Mucosa of stomach (tissue), 1 donor: Measurements from ENCODE around the gene PTPN23.
"Not testable (repeated sequence)": the region's sequence is repeated elsewhere in the genome, so short reads cannot be mapped to it uniquely, and the experiment has no call there.

Experiments used
- H3K27me3 ChIP-seq: one replicate; pipeline ENCODE4 v1.7.0; 2013; ENCODE audit warnings: mild to moderate bottlenecking, low read length; ENCODE audit not compliant: control insufficient read depth, insufficient read depth
- H3K36me3 ChIP-seq: one replicate; pipeline ENCODE4 v1.7.0; 2013; ENCODE audit warnings: low read length; ENCODE audit not compliant: control insufficient read depth, insufficient read depth
- H3K4me1 ChIP-seq: one replicate; pipeline ENCODE4 v1.7.0; 2013; ENCODE audit warnings: mild to moderate bottlenecking, low read length; ENCODE audit not compliant: control insufficient read depth, insufficient read depth
- H3K4me3 ChIP-seq: one replicate; pipeline ENCODE4 v1.7.0; 2013; ENCODE audit warnings: low read length
- H3K9ac ChIP-seq: one replicate; pipeline ENCODE4 v1.7.0; 2013; ENCODE audit warnings: mild to moderate bottlenecking, low read length, moderate library complexity
- H3K9me3 ChIP-seq: one replicate; pipeline ENCODE4 v1.7.0; 2013; ENCODE audit warnings: mild to moderate bottlenecking, low read length, moderate library complexity; ENCODE audit not compliant: control insufficient read depth
- donor health status: Pancreatic carcinoma.

Gene PTPN23

GRCh38 chr3:47348411-47349154, 32.2 kb upstream of the PTPN23 start:
- no peaks in the 10 kb centered on the region for H3K4me1 ChIP-seq
- no peaks in the 10 kb centered on the region for H3K27me3 ChIP-seq
- H3K9me3 ChIP-seq, result no peaks in the 10 kb centered on the region
- H3K4me3 ChIP-seq, result no peak overlapping the region
- no peaks in the 10 kb centered on the region for H3K36me3 ChIP-seq
- H3K9ac ChIP-seq, result no peak overlapping the region

DNA sequence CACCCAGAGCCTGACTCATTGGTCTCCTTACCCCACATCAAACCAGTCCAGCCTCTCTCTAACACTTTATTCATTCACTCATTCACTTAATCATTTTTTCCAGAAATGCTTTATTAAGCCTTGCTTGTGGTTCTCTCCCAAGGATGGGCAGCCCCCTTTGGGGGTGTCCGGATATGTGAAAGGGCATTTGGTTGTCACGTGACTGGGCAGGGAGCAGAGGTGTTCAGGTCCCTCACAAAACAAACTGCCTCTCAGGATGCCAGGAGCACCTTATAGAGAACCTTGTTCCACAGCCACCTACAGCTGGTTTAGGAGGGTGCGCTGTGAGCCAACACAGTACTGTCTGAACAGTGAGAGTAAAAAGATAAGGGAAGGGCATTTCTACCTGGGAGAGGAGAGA, 25.8 kb upstream of the PTPN23 start:
- Histone ChIP-seq H3K27me3 (no peaks in the 10 kb centered on the region), H3K4me3 (no peak overlapping the region), H3K4me1 (no peaks in the 10 kb centered on the region), H3K9ac (no peak overlapping the region), H3K9me3 (peaks cover 5% of the 10 kb centered on the region), H3K36me3 (no peaks in the 10 kb centered on the region)

DNA sequence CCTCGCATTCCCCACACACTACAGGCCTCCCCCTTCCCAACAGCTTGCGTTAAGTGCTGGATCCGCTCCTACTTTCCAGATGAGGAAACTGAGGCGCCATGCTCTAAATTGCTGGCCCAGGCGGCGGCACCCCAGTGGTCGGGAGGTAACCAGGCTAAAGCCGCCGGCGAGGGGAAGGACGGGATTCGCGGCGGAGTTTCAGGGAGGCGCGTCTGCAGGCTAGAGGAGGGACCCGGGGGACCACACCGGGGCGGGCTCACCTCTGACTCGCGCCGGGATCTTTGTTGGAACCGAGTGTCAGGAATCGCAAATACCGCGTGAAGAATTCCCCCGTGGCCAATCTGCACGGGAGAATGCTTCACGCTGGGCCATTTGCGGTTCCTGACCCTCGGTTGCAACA, 24.6 kb upstream of the PTPN23 start:
- H3K9ac ChIP-seq, result no peak overlapping the region
- no peak overlapping the region for H3K4me3 ChIP-seq
- H3K36me3 ChIP-seq, result no peaks in the 10 kb centered on the region
- H3K9me3 ChIP-seq, result peaks cover 8% of the 10 kb centered on the region
- no peaks in the 10 kb centered on the region for H3K4me1 ChIP-seq
- no peaks in the 10 kb centered on the region for H3K27me3 ChIP-seq

DNA sequence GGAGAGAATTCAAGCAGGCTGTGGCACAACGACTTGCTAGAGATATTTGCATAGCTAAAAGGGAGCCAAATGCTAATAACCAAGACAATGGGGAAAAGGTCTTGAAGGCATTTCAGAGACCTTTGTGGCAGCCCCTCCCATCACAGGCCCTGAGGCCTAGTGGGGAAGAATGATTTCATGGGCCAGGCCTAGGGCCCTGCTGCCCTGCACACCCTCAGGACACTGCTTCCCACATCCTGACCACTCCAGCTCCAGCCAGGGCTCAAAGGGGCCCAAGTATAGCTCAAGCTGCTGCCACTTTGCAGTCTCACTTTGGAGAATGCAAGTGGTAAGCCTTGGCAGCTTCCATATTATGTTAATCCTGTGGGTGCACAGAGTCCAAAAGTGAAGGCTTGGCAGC, 21.5 kb upstream of the PTPN23 start:
- no peak overlapping the region for H3K9ac ChIP-seq
- H3K36me3 ChIP-seq, result no peaks in the 10 kb centered on the region
- H3K4me3 ChIP-seq, result no peak overlapping the region
- H3K4me1 ChIP-seq, result no peaks in the 10 kb centered on the region
- peaks cover 8% of the 10 kb centered on the region for H3K9me3 ChIP-seq
- H3K27me3 ChIP-seq, result no peaks in the 10 kb centered on the region

GRCh38 chr3:47360110-47360517, 20.7 kb upstream of the PTPN23 start:
- H3K36me3 ChIP-seq, H3K9me3 ChIP-seq, H3K27me3 ChIP-seq: not testable (repeated sequence)

DNA sequence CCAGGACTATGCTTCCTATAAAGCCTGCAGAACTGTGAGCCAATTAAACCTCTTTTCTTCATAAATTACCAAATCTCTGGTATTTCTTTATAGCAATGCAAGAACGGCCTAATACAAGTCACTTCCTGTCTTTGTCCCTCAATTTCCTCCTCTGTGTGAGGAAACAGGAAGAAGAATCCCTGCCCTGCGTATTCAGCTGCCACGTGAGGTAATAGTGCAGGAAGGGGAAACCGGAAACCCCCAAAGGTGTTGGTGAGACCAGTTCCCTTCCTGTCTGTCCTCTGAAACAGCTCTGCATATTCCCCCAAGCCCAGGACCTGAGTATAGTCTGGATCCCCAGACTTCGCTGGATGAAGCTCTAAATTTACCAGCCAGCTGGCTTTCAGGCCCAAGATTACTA, 18.1 kb upstream of the PTPN23 start:
- Histone ChIP-seq H3K9ac (no peak overlapping the region), H3K4me3 (no peak overlapping the region), H3K9me3 (peaks cover 8% of the 10 kb centered on the region), H3K4me1 (peaks cover 5% of the 10 kb centered on the region), H3K36me3 (no peaks in the 10 kb centered on the region), H3K27me3 (no peaks in the 10 kb centered on the region)

More at GRCh38 chr3:47360110-47360517, 20.7 kb upstream of the PTPN23 start:
- H3K4me1 ChIP-seq, H3K4me3 ChIP-seq, H3K9ac ChIP-seq: not testable (repeated sequence)

DNA sequence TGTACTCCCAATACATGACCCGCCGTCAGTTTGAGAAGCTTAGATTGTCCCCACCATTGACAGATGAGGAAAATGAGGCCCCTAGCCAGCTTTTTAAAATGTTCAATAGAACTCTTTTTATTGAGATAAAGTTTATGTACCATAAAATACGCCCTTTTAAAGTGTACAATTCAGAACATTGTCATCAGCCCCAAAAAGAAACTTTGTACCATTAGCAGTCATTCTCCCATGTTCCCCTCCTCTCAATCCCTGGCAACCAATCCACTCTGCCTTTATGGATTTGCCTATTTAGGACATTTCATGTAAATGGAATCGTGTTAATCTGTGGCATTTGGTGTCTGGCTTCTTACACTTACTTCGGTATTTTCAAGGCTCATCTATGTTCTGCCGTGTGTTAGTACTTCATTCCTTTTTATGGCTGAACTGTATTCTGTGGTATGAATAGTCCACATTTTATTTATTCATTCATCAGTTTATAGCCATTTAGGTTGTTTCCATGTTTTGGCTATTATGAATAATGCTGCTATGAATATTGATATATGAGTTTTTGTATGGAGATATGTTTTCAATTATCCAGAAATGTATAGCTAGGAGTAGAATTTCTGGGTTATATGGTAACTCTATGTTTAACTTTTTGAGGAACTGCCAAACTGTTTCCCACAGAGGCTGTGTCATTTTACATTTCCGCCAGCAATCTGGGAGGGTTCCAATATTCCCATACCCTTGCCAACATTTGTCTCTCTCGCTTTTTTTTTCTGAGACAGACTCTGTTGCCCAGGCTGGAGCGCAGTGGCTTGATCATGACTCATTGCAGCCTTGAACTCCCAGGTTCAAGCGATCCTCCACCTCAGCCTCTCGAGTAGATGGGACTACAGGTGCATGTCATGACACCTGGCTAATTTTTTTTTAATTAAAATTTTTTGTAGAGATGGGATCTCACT, 15.3 kb upstream of the PTPN23 start:
- H3K4me1 ChIP-seq, result peaks cover 5% of the 10 kb centered on the region
- no peaks in the 10 kb centered on the region for H3K36me3 ChIP-seq
- no peaks in the 10 kb centered on the region for H3K9me3 ChIP-seq

DNA sequence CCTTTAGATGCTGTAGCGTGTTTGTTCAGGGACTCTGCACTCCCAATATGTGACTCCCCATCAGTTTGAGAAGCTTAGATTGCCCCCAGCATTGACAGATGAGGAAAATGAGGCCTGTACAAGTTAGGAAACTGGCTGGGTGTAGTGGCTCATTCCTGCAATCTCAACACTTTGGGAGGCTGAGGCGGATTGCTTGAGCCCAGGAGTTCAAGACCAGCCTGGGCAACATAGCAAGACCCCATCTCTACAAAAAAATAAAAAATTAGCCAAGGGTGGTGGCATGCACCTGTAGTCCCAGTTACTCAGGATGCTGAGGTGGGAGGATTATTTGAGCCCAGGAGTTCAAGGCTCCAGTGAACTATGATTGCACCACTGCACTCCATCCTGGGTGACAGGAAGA, 14.0 kb upstream of the PTPN23 start:
- H3K9me3 ChIP-seq, result no peaks in the 10 kb centered on the region
- H3K4me3 ChIP-seq, result no peak overlapping the region
- H3K27me3 ChIP-seq, result no peaks in the 10 kb centered on the region
- H3K36me3 ChIP-seq, result no peaks in the 10 kb centered on the region
- H3K4me1 ChIP-seq, result peaks cover 5% of the 10 kb centered on the region
- H3K9ac ChIP-seq, result no peak overlapping the region

More for the DNA sequence above, 15.3 kb upstream of the PTPN23 start:
- H3K27me3 ChIP-seq, result no peaks in the 10 kb centered on the region
- no peak overlapping the region for H3K9ac ChIP-seq
- no peak overlapping the region for H3K4me3 ChIP-seq

DNA sequence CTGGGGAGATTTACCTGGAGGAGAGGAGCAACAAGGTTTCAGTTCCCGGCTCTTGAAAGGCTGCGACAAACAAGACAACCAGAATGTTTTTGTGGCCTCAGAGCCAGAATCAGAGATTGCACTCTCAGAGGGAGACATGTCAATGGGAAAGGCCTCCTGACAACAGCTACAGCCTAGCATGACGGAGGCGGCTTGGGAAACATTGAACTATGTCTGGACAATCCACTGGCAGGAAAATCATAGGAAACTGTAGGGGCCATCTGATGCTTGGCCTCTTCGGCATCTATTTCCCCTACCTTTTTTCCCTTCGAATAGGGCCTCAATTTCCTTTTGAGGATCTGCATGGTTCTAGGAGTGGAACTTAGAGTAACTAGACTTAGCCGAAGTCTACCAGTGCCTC, 13.2 kb upstream of the PTPN23 start:
- Histone ChIP-seq H3K36me3 (no peaks in the 10 kb centered on the region), H3K4me1 (peaks cover 5% of the 10 kb centered on the region), H3K4me3 (no peak overlapping the region), H3K9ac (no peak overlapping the region), H3K9me3 (no peaks in the 10 kb centered on the region), H3K27me3 (no peaks in the 10 kb centered on the region)

DNA sequence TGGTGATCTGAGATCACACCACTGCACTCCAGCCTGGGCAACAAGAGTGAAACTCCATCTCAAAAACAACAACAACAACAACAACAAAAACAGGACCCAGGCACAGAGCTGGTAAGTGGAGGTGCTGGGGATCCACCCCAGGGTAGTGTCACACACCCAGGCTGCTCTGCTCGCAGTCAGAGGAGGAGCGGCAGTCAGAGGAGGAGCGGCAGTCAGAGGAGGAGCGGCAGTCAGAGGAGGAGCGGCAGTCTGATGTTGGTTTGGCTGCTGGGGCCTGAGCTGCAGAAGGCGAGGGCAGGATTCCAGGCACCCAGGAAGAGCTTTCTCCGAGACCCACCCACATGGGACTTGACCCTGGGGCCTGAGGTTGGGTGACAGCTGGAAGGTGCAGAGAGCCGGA, 10.8 kb upstream of the PTPN23 start:
- not testable (repeated sequence) for H3K36me3 ChIP-seq, H3K4me1 ChIP-seq, H3K9me3 ChIP-seq, H3K4me3 ChIP-seq, H3K9ac ChIP-seq, H3K27me3 ChIP-seq

DNA sequence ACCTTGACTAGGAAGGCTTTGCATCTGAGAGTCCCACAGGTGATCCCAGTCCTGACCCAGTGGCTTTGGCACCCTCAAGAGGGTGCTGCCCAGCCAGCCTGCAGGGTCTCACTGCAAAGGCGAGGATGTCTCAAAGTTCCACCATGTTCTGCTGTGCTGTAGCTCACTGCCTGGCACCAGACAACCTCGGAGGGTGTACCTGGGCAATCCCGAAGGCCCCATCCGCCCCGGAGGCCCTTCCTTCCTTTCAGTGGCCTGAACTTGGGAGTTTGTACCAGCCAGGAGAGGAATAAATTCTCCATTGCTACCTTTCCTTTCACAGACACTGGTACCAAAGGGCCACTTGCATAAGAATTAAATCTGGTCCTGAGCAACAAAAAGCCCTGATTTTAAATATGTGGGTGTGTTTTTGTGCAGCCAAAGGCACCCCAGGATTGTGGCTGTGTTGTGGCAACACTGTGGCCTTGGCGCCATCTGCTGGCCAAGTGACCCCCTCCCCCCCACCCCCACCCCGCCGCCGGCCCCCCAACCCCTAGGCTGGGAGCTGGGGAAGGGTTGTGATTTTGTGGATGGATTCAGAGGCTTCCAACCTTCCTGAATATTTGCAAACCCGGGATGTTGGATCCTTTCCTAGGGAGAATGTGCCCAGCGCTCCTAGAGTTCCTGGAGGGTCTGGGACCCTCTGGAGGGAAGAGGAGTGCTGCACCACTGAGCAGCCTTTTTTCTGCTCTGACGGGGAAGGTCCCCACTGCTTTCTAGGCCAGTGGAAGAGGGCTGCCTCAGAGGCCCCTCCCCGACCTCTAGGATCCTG, 9.7 kb upstream of the PTPN23 start:
- Histone ChIP-seq H3K36me3 (no peaks in the 10 kb centered on the region), H3K4me3 (no peak overlapping the region), H3K9me3 (no peaks in the 10 kb centered on the region), H3K9ac (no peak overlapping the region), H3K27me3 (no peaks in the 10 kb centered on the region), H3K4me1 (no peaks in the 10 kb centered on the region)

DNA sequence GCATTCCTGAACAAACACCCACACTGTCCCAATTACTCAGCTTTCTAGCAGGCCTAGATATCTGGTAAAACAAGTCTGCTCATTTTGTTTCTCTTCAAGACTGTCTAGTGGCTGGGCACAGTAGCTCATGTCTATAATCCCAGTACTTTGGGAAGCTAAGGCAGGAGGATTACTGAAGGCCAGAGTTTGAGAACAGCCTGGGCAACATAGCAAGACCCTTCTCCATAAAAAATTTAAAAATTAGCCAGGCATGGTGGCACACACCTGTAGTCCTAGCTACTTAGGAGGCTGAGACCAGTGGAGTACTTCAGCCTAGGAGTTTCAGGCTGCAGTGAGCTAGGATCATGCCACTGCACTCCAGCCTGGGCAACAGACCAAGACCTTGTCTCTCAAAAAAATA, 6.2 kb upstream of the PTPN23 start:
- H3K27me3 ChIP-seq, result no peaks in the 10 kb centered on the region
- H3K4me3 ChIP-seq, result no peak overlapping the region
- H3K9me3 ChIP-seq, result no peaks in the 10 kb centered on the region
- no peaks in the 10 kb centered on the region for H3K36me3 ChIP-seq
- no peak overlapping the region for H3K9ac ChIP-seq
- H3K4me1 ChIP-seq, result peaks cover 7% of the 10 kb centered on the region
